ENCODE data around the gene NANOS1.
A peak's percentile ranks its signal among the peaks of the same experiment; 100 is the strongest.

The NANOS1 gene

DNA sequence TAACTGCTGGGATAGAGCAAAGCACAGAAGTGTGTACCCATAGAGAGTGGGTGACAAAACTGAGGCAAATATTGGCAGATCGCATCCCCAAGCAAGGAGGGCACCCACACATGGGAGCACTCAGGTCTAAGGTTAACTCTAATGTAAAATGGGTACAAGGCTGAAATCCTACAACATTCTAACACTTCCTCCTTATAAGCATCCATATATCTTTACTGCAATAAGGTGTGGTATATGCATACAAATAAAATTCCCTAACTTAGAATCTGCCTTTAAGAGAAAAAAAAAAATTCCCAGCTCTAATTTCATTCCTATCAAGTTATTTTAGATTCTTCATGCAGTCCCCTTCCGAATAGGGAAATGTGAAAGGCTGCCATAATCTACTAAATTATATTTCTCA, 32.4 kb downstream of the NANOS1 start:
- no peak for DNase-seq

DNA sequence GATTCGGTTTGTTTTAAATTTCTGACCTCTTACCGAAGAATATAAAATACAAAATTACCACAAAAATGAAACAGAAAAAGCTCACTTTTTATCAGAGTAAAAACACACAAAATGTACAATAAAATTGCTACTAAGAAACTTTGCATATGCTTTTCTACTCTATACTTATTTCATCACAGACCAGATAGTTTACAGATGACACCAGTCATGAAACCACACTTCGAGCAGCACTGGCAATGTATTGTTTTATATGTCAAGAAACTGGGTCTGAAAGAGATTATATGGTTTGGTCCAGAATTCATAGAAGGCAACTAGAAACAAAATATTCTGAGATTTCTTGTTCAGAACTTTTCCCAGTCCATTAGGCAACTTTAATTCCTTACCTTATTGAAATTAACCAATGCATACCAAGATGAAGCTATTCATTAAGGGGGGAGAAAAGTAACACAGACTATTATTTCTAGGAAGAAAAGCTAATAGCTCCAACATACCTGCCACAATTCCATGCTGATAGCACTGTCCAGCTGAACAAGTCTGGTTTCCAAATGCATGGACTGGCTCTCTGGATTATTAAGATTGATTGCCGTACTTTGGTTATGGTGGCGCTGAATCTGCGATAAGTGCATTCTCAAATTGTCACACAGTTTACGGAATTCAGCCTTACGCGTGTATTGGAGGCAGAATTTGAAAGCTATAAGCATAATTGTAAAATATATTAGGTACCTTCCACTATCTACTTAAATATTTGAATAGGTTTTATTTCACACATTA, 41.1 kb downstream of the NANOS1 start:
- no peak for DNase-seq

DNA sequence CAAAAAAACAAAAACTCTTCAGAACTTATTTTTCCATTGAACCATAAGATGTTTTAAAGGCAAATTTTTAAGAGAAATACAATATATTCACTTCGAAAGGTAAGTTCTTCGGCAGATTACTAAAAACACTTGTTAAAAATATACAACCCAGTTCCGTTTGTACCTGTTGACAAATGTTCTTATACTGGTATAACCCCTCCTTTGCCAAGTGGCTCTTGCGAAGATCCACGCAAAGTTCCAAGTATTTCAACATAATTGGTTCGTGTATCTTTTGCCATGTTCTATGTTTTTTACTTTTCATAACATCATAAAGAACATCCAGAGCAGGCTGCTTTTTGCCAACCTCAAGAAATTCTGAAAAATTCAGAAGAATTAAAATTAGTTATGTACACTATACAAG, 44.1 kb downstream of the NANOS1 start:
- no peak for DNase-seq

DNA sequence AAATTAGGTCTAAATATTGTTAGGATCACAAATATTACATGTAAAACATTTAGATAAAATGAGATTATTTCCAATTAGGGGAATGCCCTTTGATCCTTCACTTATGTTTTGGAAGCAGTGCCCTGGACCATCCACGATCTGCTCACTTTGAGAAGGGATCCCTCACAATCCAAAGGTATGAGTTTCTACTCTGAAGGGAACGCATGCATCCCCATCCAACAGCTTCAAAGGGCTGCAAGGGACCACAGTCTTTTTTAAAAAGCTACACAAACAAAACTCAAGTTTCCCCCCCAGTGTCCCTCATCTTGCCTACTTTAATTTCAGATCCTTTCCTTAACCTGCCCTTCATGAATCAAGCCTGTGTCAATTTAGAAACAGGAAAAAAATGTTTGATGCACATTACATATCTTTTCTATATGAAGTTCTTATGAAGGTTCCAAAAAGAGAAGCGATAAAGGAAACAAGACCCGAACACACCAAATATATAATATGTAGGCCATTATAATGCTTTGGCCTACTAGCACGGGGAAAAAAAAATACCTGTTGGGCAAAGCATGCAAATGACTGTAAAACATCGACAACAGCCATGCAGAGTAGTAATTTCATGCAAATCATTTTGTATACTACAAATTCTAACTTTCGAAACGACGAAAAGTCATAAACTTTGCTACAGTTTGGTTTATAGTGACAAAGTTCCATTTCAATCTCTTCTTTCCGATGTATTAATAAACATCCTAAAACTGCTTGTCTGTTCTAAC, 49.1 kb downstream of the NANOS1 start:
- no peak for DNase-seq

DNA sequence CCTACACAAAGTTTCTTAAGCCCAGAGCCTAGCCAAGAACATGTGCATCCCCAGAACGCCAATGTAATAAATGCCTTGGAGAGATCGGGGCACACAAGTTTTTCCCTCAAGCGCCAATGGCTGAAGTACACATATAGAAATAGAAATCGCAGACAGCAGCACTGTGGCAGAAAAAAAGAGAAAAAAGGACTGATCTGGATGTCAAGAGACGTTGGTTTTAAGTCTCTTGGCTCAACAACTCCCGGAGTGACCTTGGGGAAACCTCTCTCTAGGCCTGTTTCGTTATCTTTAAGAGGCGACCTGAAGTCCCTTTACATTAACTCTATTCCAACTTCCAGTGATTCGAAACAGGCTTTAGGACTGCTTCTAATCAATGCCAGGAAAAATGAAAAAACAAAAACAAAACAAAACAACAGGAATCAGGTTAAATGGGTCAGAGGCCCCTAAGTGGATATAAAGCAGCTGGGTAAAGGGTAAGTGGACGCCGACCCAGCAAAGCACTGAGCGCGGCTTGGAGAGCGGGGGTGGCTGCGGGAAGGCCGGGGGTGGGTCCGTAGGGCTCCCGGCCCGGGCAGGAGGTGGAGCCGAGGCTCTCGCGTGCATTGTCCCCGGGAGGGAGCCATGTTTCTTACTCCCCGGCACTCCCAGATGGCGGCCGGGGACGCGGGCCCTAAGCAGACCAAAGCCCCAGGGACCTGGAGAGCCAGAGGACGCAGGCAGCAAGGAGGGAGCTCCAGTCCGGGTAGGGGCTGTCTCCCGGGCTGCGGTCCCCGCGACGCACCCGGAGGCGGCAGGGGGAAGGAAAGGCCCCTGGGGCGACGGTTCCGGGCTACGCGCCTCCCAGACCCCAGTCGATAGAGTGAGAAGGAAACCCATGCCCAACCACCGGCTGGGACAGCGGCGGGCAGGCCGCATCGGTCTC, 50.3 kb downstream of the NANOS1 start:
- DNase-seq: peak in 2 of 3 experiments; percentile 12 to 69

DNA sequence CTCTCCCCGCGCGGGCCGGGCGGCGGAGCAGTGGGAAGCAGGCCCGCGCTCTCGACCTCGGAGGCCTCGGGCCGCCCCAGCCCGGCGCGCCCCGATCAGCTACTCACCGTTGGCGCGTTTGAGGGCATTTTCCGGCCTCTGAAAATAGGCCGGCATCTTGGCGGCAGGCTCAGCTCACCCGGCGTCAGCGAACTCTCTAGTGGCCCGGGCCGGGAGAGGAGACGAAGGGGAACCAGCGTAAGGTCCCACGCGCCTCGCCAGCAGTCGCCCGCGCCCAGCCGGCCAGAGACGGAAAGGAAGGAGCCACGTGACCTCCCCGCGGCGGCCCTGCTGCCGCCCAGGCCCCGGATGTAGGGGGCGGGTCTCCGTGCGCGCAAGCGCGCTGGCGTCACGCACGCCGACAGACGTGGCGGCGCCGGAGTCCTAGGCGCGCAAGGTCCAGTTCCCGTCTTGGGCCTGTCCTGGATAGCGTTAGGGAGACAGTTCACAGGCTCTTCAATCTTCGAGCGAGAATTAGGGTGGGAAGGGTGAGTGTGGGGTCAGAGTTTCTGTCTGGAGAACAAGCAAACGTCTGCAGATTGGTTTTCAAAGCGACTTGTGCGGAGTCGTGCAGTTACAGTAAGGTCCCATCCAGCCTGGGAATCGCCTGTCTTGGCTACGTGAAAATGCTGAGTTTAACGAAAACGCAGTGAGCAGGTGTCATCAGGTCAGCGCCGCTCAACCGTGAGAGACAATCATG, 51.2 kb downstream of the NANOS1 start, which contains the start of gene EIF3A:
Gene EIF3A, minus strand, starts transcription at position 297 of the 739 bp plus-strand sequence. Its CDS starts 141 bp downstream, at position 156.
- DNase-seq: peak; percentile 81 to 88 (median 83)

Measured in NCI-H1417 (cell line).